ENCODE measurements around the gene SMAD2. TPM values are rescaled to one million over a fixed set of nuclear protein-coding genes. Genes with fewer than 3 reads are reported as not detected.

Gene SMAD2
- total and polyA plus RNA-seq, 9 of the 15 experiments (the other 6 are each of a cell fraction or from before 2014, with no cell fraction given): 9.2 to 49.6 (median 33.7) TPM

GRCh38 chr18:47829831-47830230, 100.6 kb downstream of the SMAD2 start:
- Histone ChIP-seq H2AFZ (ENCODE audit: low read depth, low read length) (no peak overlapping the region), H3K36me3 (ENCODE audit: control insufficient read depth, insufficient read depth, low read length) (no peaks in the 10 kb centered on the region), H3K9me1 (ENCODE audit: control insufficient read depth, insufficient read depth, low read length) (no peaks in the 10 kb centered on the region), H3K79me2 (ENCODE audit: control insufficient read depth, insufficient read depth, low read length) (no peaks in the 10 kb centered on the region), H3K4me1 (replicated peaks in 1 of 2; ENCODE audit: control insufficient read depth in 2 of 2, insufficient read depth in 2 of 2, low read length in 2 of 2) (no peaks in the 10 kb centered on the region), H3K9ac (ENCODE audit: insufficient read depth in 1 of 2, low read depth in 2 of 2, low read length in 2 of 2) (no peak overlapping the region), H3K27ac (ENCODE audit: extremely low read depth, low read depth, low read length) (no peak overlapping the region), H3K9me3 (replicated peaks; ENCODE audit: control insufficient read depth, insufficient read depth, low read depth, low read length) (no peaks in the 10 kb centered on the region), H4K20me1 (replicated peaks; ENCODE audit: control insufficient read depth, insufficient read depth, low read length) (no peaks in the 10 kb centered on the region), H3K4me3 (no peak overlapping the region), H3K27me3 (ENCODE audit: control insufficient read depth in 2 of 2, insufficient read depth in 2 of 2, low read length in 2 of 2) (no peaks in the 10 kb centered on the region), H3K4me2 (ENCODE audit: insufficient read depth, low read length) (no peak overlapping the region)
- FAIRE-seq (no peak), DNase-seq (ENCODE audit: extremely low read depth in 1 of 4, low spot score in 3 of 4) (no peak), ATAC-seq (no peak)
- ChIA-PET POLR2A (no interaction called here), CTCF (ENCODE audit: low intra/inter-chr PET ratio) (no interaction called here)
- TF ChIP-seq SMARCB1 (IDR thresholded peaks at IDR 0.05; ENCODE audit: insufficient read length, low read depth): no peak
- no peak for TF ChIP-seq SMARCA4 (IDR thresholded peaks at IDR 0.05)
- no peak for TF ChIP-seq PHB (CRISPR knock-in tag; IDR thresholded peaks at IDR 0.05)
- no peak for TF ChIP-seq ZC3H8 (IDR thresholded peaks at IDR 0.05)
- no peak for TF ChIP-seq ZNF140 (CRISPR knock-in tag; IDR thresholded peaks at IDR 0.05)
- no peak for TF ChIP-seq ZBTB11 (CRISPR knock-in tag; IDR thresholded peaks at IDR 0.05)
- no peak for TF ChIP-seq FOXJ2 (tag; IDR thresholded peaks at IDR 0.05)
- TF ChIP-seq PURB (CRISPR knock-in tag; IDR thresholded peaks at IDR 0.05; ENCODE audit: low read depth): no peak
- no peak for TF ChIP-seq FOXM1 (IDR thresholded peaks at IDR 0.05; ENCODE audit: low read depth)
- TF ChIP-seq FOXM1 (CRISPR knock-in tag; IDR thresholded peaks at IDR 0.05; ENCODE audit: low read depth): no peak
- TF ChIP-seq RFX1 (IDR thresholded peaks at IDR 0.05): no peak
- TF ChIP-seq ETS2 (tag; IDR thresholded peaks at IDR 0.05; ENCODE audit: borderline replicate concordance, poor library complexity, severe bottlenecking): no peak
- TF ChIP-seq ZKSCAN8 (CRISPR knock-in tag; IDR thresholded peaks at IDR 0.05): no peak
- no peak for TF ChIP-seq GMEB1 (CRISPR knock-in tag; IDR thresholded peaks at IDR 0.05)
- no peak for TF ChIP-seq E4F1 (CRISPR knock-in tag; IDR thresholded peaks at IDR 0.05; ENCODE audit: borderline replicate concordance)
- TF ChIP-seq FUS (optimal IDR thresholded peaks at IDR 0.05; ENCODE audit: low read depth, low read length): no peak
- BruUV-seq (replicated peaks): no TSS peak
- intact Hi-C loops (cut with micrococcal nuclease) (no loop called here), in situ Hi-C loops (cut with MboI) (no loop called here)
- 93% methylated on average over 3 of the region's 3 CpGs for WGBS (ENCODE audit: insufficient coverage, low coverage, missing lambda C conversion rate)
